Activated naive CD8-positive, alpha-beta T cell treated with anti-CD3 and anti-CD28 coated beads, Interleukin-2, amount 50 U/mL, for 16 hours (primary cell): Measurements from ENCODE around the gene ARHGAP22.

Experiments
- DNase-seq: peaks from one replicate; pipeline ENCODE4 v3.0.0-alpha.2; 2020; ENCODE audit warnings: low read depth, low spot score

ARHGAP22 gene

DNA sequence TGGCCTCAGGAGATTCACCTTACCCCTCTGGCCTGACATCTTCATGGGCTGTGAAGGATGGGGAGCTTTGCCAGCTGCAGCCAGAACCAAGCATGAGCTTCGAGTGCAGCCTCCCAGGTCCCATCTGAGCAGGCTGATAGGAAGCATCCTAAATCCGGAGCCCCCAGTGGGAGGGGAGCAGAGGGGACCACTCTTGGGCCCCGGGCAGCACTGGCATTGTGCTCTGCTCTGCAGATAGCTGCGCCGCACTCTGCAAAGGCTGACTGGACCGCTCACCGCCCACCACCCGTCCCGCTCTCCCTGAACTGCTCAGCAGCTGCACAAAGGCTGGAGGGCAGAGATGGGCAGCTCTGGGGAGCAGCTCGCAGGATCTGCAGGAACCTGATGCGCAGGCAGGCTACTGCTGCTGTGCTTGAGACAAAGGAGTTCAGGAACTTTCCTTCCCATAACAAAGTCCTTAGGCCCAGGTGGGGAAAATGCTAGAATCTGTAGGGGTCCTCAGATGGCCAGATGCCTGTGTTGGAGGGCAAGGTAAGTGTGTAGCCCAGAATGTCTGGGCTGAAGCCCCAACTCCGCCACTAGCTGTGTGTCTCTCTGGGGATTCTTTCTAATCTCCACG is 51.8 kb downstream of the ARHGAP22 start:
- DNase-seq = no peak

DNA sequence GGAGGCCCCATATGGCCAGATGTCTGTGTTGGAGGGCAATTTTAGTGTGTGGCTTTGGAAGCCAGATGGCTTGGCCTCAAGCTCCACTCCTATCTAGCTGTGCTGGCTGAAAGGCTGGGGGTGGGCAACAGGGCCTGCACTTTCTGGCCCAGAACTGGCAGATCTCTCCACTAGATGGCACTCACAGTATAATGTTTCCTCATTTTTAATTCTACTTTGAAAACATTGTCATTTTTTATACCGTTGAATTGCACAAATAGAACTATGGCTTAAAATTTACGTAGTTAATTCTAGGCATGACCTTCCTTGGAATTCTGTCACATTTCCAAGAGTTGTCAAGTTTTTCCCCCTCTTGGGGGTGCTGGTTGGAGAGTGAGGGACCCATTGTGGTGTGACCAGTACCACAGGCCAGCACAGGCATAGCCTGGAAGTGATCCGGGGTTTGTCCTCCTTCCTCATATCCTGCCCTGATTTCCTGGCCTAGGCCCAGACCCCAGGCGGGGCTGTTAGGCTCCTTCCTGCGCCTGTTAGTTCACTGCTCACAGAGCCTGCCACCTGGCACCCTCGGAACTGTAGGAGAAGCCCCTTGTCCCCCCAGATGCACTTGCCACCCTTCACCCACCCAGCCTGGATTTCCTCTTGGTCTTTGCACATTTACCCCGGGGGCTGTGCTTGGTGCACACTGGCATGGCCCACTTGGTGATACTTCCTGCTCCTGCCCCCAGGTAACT is 52.8 kb downstream of the ARHGAP22 start:
- DNase-seq = no peak

DNA sequence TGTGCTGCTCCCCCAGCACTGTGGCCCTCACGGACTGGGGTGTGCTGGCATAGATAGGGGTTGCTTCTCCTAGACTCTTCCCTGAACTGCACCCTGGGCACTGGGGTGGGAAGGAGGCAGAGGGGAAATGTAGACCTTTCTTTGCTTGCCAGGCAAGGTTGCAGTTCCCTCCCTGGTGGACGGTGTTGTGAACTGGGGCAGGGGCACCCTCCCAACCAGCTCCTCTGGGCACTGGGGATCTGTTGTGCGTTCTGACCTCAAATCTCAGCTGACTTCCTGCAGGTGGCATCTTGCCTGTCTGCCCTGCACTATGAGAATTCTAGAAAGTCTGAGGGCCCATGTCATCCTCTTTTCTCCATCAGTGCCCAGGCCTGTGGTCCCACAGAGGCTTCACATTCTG is 53.9 kb downstream of the ARHGAP22 start:
- no peak for DNase-seq

DNA sequence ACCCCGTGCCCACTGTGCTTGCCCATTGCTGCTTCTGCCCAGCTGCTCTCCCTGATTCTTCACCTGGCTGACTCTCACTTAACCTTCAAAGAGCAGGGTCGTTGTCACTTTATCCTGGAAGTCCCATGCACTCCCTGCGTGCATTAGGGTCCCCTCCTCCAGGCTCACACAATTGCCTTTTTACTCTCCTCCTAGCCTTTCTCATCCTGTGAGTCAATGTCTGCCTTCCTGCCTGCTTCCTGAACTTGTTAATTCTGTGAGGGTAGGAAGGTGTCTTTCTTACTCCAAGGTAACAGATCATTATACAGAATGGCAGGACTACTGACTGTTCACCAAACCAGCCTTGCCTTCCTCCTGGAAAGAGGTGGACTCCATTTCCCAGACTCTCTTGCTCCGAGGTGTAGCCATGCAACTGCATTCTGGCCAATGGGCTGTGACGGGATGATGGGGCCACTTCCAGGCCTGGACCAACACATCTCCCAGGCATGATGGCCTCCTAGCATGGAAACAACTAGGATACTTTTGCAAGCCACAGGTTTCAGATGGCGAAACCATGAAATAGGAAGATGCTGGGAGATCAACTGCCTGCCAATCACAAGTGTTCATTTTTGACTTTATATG is 54.7 kb downstream of the ARHGAP22 start:
- DNase-seq = no peak

DNA sequence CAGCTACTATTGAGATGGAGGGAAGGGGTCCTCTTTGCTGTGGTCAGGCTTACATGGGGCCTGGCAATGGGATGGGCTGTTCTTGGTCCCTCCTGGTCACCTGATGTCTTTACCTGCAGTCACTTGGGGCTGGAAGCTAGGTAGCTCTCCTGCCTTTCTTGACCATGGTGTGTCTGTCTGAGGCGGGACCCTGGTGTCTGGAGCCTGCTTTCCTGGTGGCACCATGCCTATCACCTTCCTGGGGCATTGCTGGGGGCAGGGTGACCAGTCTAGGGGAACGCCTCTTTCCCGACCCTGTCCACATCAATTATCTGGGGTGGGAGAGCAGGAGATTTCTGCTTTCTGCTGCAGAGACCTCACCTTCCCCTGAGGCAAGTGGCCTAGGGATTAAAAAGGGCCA is 55.6 kb downstream of the ARHGAP22 start:
- no peak for DNase-seq

DNA sequence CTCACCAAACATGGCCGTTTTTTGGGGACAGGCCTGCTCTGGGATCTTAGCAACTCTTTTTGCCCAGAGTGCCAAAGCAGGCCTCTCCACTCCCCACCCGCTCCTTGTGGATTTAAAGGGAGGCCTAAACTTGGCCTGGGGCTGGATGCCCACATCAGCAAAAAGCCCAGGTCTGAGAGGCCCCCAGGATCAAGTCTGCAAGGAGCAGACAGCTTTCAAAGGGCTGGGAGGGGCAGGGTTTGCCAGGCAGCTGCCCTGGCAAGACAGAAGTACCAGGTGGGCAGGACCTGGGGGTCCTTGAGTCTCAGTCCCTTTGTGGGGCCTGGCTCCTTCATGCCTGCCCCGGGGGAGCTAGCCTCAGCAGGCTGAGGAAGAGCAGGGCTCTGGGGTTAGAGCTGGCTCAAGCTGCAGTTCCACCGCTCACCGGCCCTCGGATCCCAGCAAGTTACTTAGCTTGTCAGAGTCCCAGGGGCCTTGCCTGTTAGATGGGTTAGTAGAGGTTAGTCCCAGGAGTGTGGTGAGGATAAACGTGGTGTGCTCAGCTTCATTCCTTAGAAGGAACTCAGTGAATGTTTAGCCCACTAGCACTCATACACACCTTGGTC is 56.2 kb downstream of the ARHGAP22 start:
- DNase-seq = no peak

DNA sequence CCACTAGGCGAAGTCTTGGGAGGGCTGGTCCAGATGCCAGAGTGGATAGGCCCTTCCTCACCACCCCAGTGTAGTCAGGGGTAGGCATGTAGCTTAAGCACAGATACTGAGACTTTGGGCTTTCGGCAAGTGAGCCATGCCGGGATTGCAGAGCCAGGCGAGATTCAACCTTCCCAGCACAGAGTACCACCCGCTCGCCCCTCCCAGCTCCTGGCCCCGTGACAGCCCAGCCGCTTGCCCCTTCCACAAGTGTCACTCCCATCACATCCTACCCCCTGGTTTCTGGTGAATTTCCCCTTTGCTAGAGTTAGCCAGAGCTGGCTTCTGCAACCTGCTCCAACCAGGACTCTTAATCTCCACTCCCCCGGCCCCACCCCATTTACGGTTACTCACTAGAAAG is 56.9 kb downstream of the ARHGAP22 start:
- no peak for DNase-seq

DNA sequence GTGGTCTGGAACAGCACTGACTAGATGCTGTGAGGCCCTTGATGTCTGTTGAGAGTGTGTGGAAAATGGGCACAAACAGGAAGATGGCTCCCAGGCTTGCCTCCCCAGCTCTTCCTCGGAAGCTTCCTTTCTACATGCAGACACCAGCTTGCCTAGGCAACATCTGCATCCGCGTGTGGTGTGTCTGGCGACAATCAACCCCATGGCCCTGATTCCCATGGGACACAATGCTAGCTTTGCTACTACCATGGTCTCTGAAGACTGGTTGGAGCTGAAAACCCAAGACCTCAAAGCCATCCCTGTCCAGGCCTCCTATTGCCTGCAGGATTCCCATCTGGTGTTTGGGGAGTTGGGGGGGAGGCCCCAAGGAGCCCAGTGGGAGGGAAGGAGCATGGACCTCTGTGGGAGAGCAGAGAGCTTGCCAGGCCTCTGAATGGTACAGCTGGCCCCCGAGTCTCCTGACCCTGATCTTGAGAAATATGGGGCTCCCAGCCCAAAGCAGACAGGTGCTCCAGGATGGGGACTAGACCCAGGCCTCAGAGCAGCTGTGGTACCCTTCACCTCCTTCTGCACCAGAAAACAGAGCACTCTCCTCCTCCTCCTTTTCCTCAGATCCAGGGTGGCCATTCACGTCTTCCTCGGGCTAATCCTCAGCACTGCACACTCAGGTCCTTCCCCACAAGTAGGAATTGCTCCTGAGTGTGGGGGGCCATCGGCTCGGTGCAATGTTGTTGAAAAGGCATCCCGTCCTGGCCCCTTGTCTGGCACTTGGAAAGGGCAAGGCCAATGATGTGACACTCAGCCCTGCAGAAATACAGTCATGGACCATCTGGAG is 57.6 kb downstream of the ARHGAP22 start:
- DNase-seq = no peak

DNA sequence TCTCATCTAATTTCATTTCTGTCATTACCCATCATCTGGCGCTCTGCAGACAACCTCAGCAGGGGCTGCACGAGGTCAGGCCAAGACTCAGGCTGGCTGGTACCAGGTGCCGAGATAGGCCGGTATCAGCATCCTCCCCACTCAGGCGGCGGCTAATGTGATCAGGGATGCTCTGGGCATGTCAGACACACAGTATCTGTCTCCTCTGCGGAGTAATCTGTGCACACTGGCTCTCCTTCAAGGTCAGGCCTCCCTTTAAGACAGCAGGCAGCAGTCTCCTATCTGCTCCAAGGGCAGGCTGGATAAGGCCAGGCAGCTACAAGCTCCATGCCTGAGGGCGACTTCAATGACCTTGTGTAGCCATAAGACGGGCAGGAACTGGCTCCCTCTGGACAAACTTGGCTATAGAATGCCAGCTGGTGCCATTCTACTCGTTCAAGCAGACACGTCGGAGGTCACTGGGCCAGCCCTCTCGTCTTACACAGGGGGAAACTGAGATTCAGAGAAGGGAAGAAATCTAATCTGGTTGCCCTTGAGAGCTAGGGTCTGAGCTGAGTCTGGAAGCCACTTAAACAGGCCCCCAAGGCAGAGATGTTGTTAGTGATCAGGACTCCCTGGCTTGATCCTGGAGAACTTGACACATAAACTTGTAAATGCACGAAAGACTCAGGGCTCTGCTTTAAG is 59.3 kb downstream of the ARHGAP22 start:
- no peak for DNase-seq

DNA sequence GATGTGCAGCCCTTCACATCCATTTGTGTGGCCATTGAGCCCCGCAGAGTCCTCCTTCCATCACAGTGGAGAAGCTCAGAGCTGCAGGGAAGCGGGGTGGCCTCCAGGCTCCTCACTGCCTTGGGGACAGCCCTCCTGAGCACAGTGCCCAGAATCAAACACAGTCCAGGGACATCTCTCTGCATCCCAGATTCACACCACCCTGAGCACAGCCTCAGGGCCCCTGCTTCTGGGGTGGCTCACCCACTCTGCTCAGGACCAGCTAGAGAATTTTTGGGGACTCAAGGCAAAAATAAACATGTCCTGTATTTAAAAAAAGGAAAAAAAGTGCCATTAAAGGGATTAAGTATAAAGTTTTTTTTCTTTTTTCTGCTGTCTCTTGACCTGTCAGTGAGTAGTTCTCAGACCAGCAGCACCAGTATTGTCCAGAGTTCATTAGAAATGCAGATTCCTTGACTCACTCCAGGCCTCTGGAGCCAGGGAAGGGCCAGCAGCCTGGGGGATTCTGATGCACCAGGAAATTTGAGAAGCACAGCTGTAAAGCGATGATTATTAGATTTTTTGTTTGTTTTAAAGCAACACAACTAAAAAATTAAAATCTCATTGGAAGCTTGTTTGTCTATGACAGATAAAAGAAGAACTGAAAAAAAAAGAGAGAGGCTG is 61.6 kb downstream of the ARHGAP22 start:
- DNase-seq = no peak

DNA sequence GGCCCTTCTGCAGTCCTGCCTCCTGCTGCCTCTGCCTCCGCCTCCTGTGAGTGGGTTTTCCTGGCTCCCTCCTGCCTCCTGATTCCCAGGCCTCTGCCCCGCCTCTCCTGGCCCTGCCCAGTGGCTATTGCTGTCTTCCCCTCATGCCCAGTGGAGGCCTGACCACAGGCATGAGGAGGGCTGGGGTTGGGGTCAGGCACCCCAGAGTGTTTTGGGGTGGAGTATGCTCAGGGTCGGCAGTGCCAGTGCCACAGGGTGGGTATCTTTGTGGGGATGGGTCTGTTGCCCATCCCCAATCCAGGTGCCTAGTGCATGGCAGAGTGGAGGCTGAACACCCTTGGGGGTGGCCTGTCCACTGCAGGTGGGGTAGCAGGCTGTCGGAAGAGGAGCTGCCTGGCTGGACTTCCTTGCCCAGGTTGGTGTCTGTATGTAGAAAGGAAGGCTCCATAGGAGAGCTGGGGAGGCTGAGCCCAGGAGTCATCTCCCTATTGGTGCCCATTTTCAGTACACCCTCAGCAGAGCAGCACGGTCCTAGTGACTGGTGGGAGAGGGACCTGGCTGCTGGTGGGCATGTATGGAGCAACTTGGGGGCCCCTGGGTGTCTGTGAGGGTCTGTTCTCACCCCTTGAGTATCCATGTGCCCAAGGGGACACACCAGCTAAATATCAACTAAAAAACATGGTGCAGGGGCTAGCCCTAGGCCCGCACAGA is 62.2 kb downstream of the ARHGAP22 start:
- no peak for DNase-seq

DNA sequence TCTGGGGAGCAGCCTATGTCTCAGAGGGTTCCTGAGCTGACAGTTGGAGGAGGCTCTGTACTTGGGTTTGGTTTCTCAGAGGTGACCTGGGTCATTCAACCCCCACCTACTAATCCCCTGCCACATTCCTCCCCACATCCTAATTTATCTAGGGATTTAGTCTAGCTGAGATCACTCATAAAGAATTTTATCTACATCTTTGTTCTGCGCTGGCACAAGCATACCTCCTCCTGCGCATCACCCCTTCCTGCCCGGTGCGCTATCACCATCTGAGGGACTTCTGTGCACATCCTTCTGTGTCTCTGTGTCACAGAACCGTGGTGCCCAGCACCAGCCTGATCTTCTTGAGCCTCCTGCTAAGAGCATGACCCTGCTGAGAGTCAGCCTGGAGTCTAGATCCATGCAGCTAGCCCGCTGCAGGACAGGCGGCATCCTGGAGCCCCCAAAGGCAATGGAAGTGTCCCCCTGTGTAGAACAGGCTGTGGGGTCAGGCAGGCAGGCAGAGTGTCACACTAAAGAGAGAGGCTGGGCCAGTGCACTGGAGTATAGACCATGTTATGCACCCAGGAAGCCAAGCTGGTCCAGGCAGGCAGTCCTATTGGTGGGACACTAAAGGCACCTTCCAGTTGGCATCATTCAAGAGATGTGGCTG is 63.6 kb downstream of the ARHGAP22 start:
- DNase-seq = no peak

DNA sequence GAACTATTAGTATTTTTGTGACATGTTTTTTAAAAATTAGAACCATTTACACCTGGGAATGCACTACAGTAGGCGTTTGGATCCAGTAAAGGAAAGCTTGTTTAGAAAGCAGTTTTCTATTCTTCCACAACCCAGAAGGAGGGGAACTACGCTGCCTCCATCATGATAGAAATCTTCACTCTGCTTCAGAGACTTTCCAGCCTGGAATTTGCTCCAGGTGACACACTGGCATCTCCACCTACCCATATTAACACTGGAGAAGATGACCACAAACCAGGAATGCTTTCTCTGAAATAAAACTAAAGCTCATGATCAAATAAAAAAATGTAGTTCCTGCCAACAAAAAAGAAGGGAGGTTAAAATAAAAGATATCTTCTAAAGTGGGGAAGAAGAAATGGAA is 66.3 kb downstream of the ARHGAP22 start:
- DNase-seq = no peak

DNA sequence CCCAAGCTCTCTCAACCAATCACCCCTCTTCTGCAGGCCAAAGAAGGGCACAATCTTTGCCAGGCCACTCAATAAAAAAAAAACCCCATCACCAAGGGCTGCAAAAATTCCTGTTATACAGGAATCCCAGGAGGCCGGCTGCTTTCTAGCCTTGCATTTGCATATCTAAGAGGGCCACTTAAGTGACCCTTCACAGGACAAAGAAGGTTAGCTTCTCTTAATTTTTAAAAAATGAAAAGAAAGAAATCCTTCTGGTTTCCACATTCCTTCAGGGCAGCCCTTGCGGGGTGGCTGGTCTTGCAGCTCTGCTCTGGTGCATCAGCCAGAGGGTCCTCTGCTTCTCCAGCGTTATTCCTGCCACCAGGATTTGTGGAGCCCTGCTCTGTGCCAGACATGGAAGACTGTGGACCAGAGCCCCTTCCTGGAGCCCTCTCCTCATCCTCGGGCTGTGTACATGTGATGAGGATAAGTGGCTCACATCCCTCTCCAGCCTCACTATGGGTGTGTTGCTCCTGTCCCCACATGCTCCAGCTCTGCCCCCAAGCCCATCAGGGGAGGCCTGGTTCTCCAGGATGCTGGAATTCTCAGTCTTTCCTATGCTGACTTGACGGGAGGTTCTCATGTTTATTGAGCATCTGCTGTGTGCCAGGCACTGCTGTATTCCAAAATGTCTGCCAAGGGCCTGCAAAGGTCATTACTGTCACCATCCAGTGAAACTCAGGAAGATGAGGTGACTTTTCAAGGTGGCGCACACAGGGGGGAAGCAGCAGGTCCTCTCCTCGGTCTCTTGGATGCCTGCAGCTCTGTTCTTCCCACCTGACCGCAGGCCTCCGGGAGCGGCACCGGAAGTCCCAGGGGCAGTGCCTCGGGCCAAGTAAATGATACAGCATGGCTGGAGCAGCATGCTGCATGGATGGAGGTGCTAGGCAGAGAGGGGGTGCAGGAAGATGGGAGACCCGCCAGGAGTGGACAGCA is 67.7 kb downstream of the ARHGAP22 start:
- DNase-seq = no peak

DNA sequence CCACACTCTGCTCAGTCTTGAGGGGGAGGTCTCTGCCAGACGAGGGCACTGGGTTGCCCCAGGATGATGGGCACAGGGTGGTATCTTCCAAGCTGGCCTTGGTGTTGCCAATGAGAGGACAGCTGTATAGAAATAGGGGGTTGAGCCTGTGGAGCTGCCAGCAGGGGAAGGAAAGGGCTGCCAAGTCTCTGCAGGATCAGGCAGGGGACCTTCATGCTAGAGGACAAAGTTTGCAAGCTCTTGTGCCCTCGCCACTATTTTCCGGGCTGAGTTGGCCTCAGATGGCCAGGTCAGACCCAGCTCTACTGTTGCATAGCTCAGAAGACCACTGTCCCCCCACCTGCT is 68.7 kb downstream of the ARHGAP22 start:
- DNase-seq = no peak

DNA sequence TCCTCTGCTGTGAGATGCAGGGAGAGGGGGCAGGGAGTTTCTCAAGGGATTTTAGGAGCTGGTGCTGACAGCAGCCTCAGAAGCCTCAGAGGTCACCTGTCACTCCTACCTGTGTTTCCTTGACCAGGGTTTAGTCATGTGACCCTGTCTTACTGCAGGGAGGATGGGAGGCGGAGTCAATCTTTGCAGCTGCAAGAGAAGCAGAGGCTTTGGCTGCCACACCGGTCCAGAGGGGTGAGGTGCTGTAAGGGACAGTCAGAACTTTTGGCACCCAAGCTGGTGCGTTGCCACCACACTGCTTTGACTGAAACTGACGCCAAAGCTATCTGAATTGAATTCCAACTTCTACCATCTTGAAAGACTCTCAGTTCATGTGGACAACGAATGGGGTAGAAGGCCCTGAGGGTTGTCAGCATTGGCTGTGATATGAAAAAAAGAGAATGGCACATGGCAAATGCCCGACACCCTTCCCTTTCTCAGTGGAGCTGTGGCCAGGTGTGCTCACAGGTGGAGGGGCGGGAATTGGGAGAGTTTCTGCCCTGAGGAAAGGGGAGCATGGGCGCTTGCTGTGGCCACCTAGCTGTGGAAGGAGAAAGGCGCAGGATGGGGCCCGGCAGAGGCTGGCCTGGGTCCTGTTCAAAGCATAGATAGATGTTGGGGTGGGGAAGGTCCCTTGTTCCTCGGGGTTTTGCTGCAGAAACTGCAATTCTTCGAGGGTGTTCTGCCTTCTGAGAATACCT is 69.3 kb downstream of the ARHGAP22 start:
- no peak for DNase-seq

DNA sequence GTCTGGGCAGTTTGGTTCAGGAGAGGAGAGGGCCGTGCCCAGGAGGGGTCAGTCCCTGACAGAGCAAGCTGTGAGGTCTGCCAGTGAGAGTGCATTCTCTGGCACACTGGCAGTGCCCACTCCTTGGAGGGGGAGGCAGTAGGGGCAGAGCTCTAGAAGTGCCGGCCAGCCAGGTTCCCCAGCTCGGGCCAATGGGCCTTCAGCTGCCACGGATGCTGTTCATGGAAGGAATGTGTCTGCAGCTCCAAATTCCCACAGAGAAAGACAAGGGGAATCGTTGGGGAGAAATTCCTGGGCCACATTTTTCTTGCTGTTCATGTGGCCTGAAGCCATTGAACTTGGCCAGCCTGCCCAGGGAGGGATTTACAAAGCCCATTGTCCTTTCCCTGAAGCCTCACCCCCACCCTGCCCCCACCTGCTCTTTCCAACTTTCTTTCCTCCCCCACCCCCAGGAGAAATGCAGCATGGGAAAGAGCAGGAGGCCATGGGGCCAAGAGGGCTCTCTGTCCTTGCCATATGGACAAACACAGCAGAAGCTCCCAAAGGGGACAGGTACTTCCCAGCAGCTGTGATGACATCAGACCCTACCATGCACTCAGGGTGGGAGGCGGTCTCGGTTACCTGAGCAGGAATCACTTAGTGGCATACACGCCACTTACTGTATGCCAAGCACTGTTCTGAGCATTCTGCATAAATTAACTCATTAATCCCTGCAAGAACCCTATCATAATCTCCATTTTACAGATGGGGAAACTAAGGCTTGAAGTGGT is 70.7 kb downstream of the ARHGAP22 start:
- no peak for DNase-seq
